Measurements from ENCODE around the gene RELL2. TPM values are rescaled to one million over a fixed set of nuclear protein-coding genes. Genes with fewer than 3 reads are reported as not detected.

The RELL2 gene
- total RNA-seq, 1 experiment from 2014 or later: 12.6 TPM

GRCh38 chr5:141597814-141598213 is 39.0 kb upstream of the RELL2 start:
- H3K27me3 Mint-ChIP-seq (ENCODE audit: unreplicated experiment): no peaks in the 10 kb centered on the region
- intact Hi-C loops (cut with micrococcal nuclease; ENCODE audit: unreplicated experiment): no loop called here
- H3K4me1 Mint-ChIP-seq (ENCODE audit: low read depth, unreplicated experiment): peaks cover 40% of the 10 kb centered on the region
- TF ChIP-seq, protein P1, sequence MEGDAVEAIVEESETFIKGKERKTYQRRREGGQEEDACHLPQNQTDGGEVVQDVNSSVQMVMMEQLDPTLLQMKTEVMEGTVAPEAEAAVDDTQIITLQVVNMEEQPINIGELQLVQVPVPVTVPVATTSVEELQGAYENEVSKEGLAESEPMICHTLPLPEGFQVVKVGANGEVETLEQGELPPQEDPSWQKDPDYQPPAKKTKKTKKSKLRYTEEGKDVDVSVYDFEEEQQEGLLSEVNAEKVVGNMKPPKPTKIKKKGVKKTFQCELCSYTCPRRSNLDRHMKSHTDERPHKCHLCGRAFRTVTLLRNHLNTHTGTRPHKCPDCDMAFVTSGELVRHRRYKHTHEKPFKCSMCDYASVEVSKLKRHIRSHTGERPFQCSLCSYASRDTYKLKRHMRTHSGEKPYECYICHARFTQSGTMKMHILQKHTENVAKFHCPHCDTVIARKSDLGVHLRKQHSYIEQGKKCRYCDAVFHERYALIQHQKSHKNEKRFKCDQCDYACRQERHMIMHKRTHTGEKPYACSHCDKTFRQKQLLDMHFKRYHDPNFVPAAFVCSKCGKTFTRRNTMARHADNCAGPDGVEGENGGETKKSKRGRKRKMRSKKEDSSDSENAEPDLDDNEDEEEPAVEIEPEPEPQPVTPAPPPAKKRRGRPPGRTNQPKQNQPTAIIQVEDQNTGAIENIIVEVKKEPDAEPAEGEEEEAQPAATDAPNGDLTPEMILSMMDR (IDR thresholded peaks at IDR 0.05; ENCODE audit: unreplicated experiment): no peak
- no TSS peak for BruUV-seq (replicated peaks)
- H3K36me3 Mint-ChIP-seq (ENCODE audit: insufficient read depth, unreplicated experiment): peaks cover 7% of the 10 kb centered on the region
- CTCF ChIA-PET: interaction anchor here (1.1 to 1.4 kb wide), 2 partner anchors 22 to 39 kb away, joined by 3 to 4 read pairs; partner anchors contain the start of genes DIAPH1, HDAC3 and RELL2
- H3K4me3 Mint-ChIP-seq (ENCODE audit: low read depth, unreplicated experiment): no peak overlapping the region
- no peaks in the 10 kb centered on the region for H3K9me3 Mint-ChIP-seq (ENCODE audit: low read depth, unreplicated experiment)
- DNase-seq: no peak
- H3K27ac Mint-ChIP-seq (ENCODE audit: unreplicated experiment): peak overlapping the region; percentile 79

GRCh38 chr5:141598391-141599345 is 38.1 kb upstream of the RELL2 start:
- H3K36me3 Mint-ChIP-seq (ENCODE audit: insufficient read depth, unreplicated experiment): peaks cover 7% of the 10 kb centered on the region
- intact Hi-C loops (cut with micrococcal nuclease; ENCODE audit: unreplicated experiment): no loop called here
- no peaks in the 10 kb centered on the region for H3K27me3 Mint-ChIP-seq (ENCODE audit: unreplicated experiment)
- H3K9me3 Mint-ChIP-seq (ENCODE audit: low read depth, unreplicated experiment): no peaks in the 10 kb centered on the region
- CTCF ChIA-PET: no interaction called here
- peaks cover 39% of the 10 kb centered on the region for H3K4me1 Mint-ChIP-seq (ENCODE audit: low read depth, unreplicated experiment)
- no peak overlapping the region for H3K27ac Mint-ChIP-seq (ENCODE audit: unreplicated experiment)
- no peak for DNase-seq
- no TSS peak for BruUV-seq (replicated peaks)
- no peak overlapping the region for H3K4me3 Mint-ChIP-seq (ENCODE audit: low read depth, unreplicated experiment)
- TF ChIP-seq, protein P1 (IDR thresholded peaks at IDR 0.05; ENCODE audit: unreplicated experiment): no peak

GRCh38 chr5:141602606-141603005 is 34.2 kb upstream of the RELL2 start:
- Mint-ChIP-seq H3K27me3 (ENCODE audit: unreplicated experiment) (no peaks in the 10 kb centered on the region), H3K4me3 (ENCODE audit: low read depth, unreplicated experiment) (no peak overlapping the region), H3K9me3 (ENCODE audit: low read depth, unreplicated experiment) (no peaks in the 10 kb centered on the region), H3K4me1 (ENCODE audit: low read depth, unreplicated experiment) (peaks cover 51% of the 10 kb centered on the region), H3K27ac (ENCODE audit: unreplicated experiment) (no peak overlapping the region), H3K36me3 (ENCODE audit: insufficient read depth, unreplicated experiment) (peaks cover 12% of the 10 kb centered on the region)
- no peak for DNase-seq
- TF ChIP-seq, protein P1 (IDR thresholded peaks at IDR 0.05; ENCODE audit: unreplicated experiment): no peak
- intact Hi-C loops (cut with micrococcal nuclease; ENCODE audit: unreplicated experiment): no loop called here
- no TSS peak for BruUV-seq (replicated peaks)
- CTCF ChIA-PET: no interaction called here

- Mint-ChIP-seq H3K4me1 (ENCODE audit: low read depth, unreplicated experiment) (peaks cover 50% of the 10 kb centered on the region), H3K4me3 (ENCODE audit: low read depth, unreplicated experiment) (peak overlapping the region; percentile 0), H3K27me3 (ENCODE audit: unreplicated experiment) (no peaks in the 10 kb centered on the region), H3K9me3 (ENCODE audit: low read depth, unreplicated experiment) (no peaks in the 10 kb centered on the region), H3K27ac (ENCODE audit: unreplicated experiment) (peak overlapping the region; percentile 41), H3K36me3 (ENCODE audit: insufficient read depth, unreplicated experiment) (peaks cover 13% of the 10 kb centered on the region)
- intact Hi-C loops (cut with micrococcal nuclease; ENCODE audit: unreplicated experiment): loop anchor here (1.0 kb wide), 1 partner anchor 14 kb away; the partner anchor contains the start of gene DIAPH1
- TF ChIP-seq, protein P1 (IDR thresholded peaks at IDR 0.05; ENCODE audit: unreplicated experiment): no peak
- peak; percentile 62 for DNase-seq
- CTCF ChIA-PET: interaction anchor here (0.8 to 1.2 kb wide), 3 partner anchors 11 to 33 kb away, joined by 3 to 5 read pairs (median 3); partner anchors contain the start of genes DIAPH1, HDAC3 and RELL2
- no TSS peak for BruUV-seq (replicated peaks)
Observed at GRCh38 chr5:141603923-141604717, 32.7 kb upstream of the RELL2 start.
